HepG2 (cell line): Measurements from ENCODE around the gene SMIM13. TPM values are rescaled to one million over a fixed set of nuclear protein-coding genes. Genes with fewer than 3 reads are reported as not detected.
A peak's percentile ranks its signal among the peaks of the same experiment; 100 is the strongest.

ENCODE experiments used
- AKAP8 ChIP-seq: sonication (generic); formaldehyde crosslinking; IDR thresholded peaks from 2 replicates; pipeline ENCODE4 v1.5.1; 2020; ENCODE audit warnings: mild to moderate bottlenecking, missing genetic modification reagents
- ARNTL ChIP-seq: sonication (generic); formaldehyde crosslinking; IDR thresholded peaks from 2 replicates; pipeline ENCODE4 v1.4.0; 2020; ENCODE audit warnings: mild to moderate bottlenecking, missing genetic modification reagents
- ERF ChIP-seq: IDR thresholded peaks from 2 replicates; pipeline ENCODE4 v1.6.1; 2018; ENCODE audit warnings: missing biosample characterization, missing genetic modification reagents
- ETV5 ChIP-seq: IDR thresholded peaks from 2 replicates; pipeline ENCODE4 v1.6.1; 2018; ENCODE audit warnings: missing biosample characterization, missing genetic modification reagents, inconsistent platforms, borderline replicate concordance
- GATAD1 ChIP-seq: IDR thresholded peaks from 2 replicates; pipeline ENCODE4 v1.6.1; 2016; ENCODE audit warnings: missing genetic modification reagents, missing compliant biosample characterization
- JUNB ChIP-seq: sonication (generic); formaldehyde crosslinking; IDR thresholded peaks from 2 replicates; pipeline ENCODE4 v1.8.0; 2022; ENCODE audit warnings: missing genetic modification reagents, mild to moderate bottlenecking, borderline replicate concordance
- KLF12 ChIP-seq: sonication (generic); formaldehyde crosslinking; IDR thresholded peaks from 2 replicates; pipeline ENCODE4 v1.4.0; 2020; ENCODE audit warnings: missing genetic modification reagents, borderline replicate concordance
- MLLT10 ChIP-seq: sonication (generic); formaldehyde crosslinking; IDR thresholded peaks from 2 replicates; pipeline ENCODE4 v1.4.0; 2020; ENCODE audit warnings: missing genetic modification reagents
- NCOA5 ChIP-seq: sonication (generic); formaldehyde crosslinking; IDR thresholded peaks from 2 replicates; pipeline ENCODE4 v1.4.0; 2020; ENCODE audit warnings: missing genetic modification reagents
- NFE2L1 ChIP-seq: sonication (generic); formaldehyde crosslinking; IDR thresholded peaks from 2 replicates; pipeline ENCODE4 v1.4.0; 2020; ENCODE audit warnings: missing genetic modification reagents, mild to moderate bottlenecking, borderline replicate concordance
- NFIB ChIP-seq: sonication (generic); formaldehyde crosslinking; IDR thresholded peaks from 2 replicates; pipeline ENCODE4 v1.9.0; 2021; ENCODE audit warnings: missing genetic modification reagents, mild to moderate bottlenecking, borderline replicate concordance
- ZFP36L1 ChIP-seq: sonication (generic); formaldehyde crosslinking; IDR thresholded peaks from 2 replicates; pipeline ENCODE4 v1.8.0; 2022; ENCODE audit warnings: mild to moderate bottlenecking, missing genetic modification reagents, moderate library complexity
- ZIK1 ChIP-seq: sonication (generic); formaldehyde crosslinking; IDR thresholded peaks from 2 replicates; pipeline ENCODE4 v1.5.0; 2020; ENCODE audit warnings: mild to moderate bottlenecking, low read depth, missing genetic modification reagents, borderline replicate concordance
- ZNF17 ChIP-seq: sonication (generic); formaldehyde crosslinking; IDR thresholded peaks from 2 replicates; pipeline ENCODE4 v1.5.0; 2020; ENCODE audit warnings: mild to moderate bottlenecking, missing genetic modification reagents
- ZNF274 ChIP-seq: sonication (generic); formaldehyde crosslinking; IDR thresholded peaks from 2 replicates; pipeline ENCODE4 v1.5.1; 2020; ENCODE audit warnings: mild to moderate bottlenecking, missing genetic modification reagents
- ZNF383 ChIP-seq: sonication (generic); formaldehyde crosslinking; IDR thresholded peaks from 2 replicates; pipeline ENCODE4 v1.4.0; 2020; ENCODE audit warnings: missing genetic modification reagents, mild to moderate bottlenecking, borderline replicate concordance
- ZNF570 ChIP-seq: sonication (generic); formaldehyde crosslinking; IDR thresholded peaks from 2 replicates; pipeline ENCODE4 v1.4.0; 2020; ENCODE audit warnings: mild to moderate bottlenecking, missing genetic modification reagents, borderline replicate concordance
- ZNF83 ChIP-seq: sonication (generic); formaldehyde crosslinking; IDR thresholded peaks from 2 replicates; pipeline ENCODE4 v1.4.0; 2020; ENCODE audit warnings: missing genetic modification reagents, mild to moderate bottlenecking, borderline replicate concordance
- ZNF879 ChIP-seq: sonication (generic); formaldehyde crosslinking; IDR thresholded peaks from 2 replicates; pipeline ENCODE4 v1.8.1; 2023; ENCODE audit warnings: missing genetic modification reagents
- polyA plus RNA-seq, 8 experiments: library from polyadenylated mRNA; depleted of rRNA in 3 of 8; stranded (reverse) in 7 of 8; unstranded in 1 of 8; fragments of >200 nt; fragmentation: Illumina TruSeq in 4 of 8; extraction: Trizol in 4 of 8; gene quantifications; 2 replicates each; pipeline versions ENCODE4 v1.2.1 to v1.2.3, GENCODE V29; 2011 to 2016; ENCODE audit warnings: low read depth in 4 of 8, missing spikeins in 1 of 8, mixed read lengths in 1 of 8; ENCODE audit not compliant: insufficient read depth in 1 of 8
- total RNA-seq, 5 experiments: library from RNA; depleted of rRNA; stranded (reverse); fragments of >200 nt; fragmentation: Illumina TruSeq; extraction: Trizol; gene quantifications; 2 replicates each; pipeline ENCODE4 v1.2.3, GENCODE V29; 2016; ENCODE audit warnings: low read depth in 1 of 5
- TF ChIP-seq, protein P1 (sequence below): sonication (generic); formaldehyde crosslinking; IDR thresholded peaks from 2 replicates; pipeline ENCODE4 v1.4.0; 2020; ENCODE audit warnings: mild to moderate bottlenecking, missing genetic modification reagents
- TF ChIP-seq, protein P2 (sequence below): sonication (generic); formaldehyde crosslinking; IDR thresholded peaks from 2 replicates; pipeline ENCODE4 v1.4.0; 2020; ENCODE audit warnings: missing genetic modification reagents
- TF ChIP-seq, protein P3 (sequence below): sonication (generic); formaldehyde crosslinking; IDR thresholded peaks from 2 replicates; pipeline ENCODE4 v1.5.0; 2020; ENCODE audit warnings: missing genetic modification reagents
- TF ChIP-seq, protein P4 (sequence below): IDR thresholded peaks from 2 replicates; pipeline ENCODE4 v1.6.1; 2016; ENCODE audit warnings: low read depth, borderline replicate concordance

SMIM13 gene
- total and polyA plus RNA-seq, 2 of the 13 experiments (the other 11 are each of a cell fraction or from before 2014, with no cell fraction given), result 2.7 to 10.2 TPM

DNA sequence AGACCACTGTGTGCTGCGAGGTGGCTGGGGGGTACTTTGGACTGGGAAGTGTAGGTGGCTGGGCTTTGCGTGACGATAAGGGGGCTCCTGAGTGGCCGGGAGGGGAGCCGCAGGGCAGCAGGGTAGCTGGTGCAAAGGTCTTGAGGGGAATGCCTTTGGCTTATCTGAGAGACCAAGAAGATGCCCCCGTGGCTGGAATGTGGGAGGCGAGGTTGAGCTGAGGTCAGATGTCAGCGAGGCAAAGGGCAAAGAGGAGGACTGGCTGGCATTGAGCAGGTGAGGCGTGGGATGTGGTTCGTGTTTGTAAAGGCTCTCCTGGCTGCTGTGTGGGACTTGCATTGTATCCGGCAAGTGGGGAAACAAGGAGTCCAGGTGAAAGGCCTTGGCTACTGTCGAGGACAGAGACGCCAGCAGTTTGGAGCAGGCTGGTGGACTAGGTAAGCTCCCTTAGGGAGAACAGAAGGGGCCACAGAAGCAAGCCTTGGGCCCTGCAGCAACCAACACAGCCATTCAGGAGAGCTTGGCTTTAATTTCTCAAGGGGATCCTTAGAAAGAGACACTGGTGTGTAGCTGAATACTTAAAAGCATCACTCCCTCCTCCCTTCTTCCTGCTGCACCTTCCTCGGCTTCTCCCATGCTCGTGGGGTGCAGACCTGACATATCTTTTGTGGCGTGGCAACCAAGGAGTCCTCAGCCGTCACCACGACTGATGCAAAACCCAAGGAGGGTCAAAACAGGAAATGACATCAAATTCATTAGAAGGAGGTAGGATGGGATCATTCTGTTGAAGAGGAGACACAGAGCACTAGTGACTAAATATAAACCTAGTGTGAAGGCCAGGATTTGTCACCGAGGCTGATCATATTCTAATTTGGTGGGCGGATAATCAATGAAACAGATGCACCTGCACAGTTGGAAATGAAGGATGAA, 71.3 kb downstream of the SMIM13 start (continued):
- TF ChIP-seq, protein P1, sequence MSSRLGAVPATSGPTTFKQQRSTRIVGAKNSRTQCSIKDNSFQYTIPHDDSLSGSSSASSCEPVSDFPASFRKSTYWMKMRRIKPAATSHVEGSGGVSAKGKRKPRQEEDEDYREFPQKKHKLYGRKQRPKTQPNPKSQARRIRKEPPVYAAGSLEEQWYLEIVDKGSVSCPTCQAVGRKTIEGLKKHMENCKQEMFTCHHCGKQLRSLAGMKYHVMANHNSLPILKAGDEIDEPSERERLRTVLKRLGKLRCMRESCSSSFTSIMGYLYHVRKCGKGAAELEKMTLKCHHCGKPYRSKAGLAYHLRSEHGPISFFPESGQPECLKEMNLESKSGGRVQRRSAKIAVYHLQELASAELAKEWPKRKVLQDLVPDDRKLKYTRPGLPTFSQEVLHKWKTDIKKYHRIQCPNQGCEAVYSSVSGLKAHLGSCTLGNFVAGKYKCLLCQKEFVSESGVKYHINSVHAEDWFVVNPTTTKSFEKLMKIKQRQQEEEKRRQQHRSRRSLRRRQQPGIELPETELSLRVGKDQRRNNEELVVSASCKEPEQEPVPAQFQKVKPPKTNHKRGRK, result no peak
- TF ChIP-seq NFE2L1 (CRISPR knock-in tag), result no peak
- TF ChIP-seq ZNF274 (CRISPR knock-in tag), result no peak
- no peak for TF ChIP-seq ZFP36L1 (CRISPR knock-in tag)
- TF ChIP-seq, protein P2, sequence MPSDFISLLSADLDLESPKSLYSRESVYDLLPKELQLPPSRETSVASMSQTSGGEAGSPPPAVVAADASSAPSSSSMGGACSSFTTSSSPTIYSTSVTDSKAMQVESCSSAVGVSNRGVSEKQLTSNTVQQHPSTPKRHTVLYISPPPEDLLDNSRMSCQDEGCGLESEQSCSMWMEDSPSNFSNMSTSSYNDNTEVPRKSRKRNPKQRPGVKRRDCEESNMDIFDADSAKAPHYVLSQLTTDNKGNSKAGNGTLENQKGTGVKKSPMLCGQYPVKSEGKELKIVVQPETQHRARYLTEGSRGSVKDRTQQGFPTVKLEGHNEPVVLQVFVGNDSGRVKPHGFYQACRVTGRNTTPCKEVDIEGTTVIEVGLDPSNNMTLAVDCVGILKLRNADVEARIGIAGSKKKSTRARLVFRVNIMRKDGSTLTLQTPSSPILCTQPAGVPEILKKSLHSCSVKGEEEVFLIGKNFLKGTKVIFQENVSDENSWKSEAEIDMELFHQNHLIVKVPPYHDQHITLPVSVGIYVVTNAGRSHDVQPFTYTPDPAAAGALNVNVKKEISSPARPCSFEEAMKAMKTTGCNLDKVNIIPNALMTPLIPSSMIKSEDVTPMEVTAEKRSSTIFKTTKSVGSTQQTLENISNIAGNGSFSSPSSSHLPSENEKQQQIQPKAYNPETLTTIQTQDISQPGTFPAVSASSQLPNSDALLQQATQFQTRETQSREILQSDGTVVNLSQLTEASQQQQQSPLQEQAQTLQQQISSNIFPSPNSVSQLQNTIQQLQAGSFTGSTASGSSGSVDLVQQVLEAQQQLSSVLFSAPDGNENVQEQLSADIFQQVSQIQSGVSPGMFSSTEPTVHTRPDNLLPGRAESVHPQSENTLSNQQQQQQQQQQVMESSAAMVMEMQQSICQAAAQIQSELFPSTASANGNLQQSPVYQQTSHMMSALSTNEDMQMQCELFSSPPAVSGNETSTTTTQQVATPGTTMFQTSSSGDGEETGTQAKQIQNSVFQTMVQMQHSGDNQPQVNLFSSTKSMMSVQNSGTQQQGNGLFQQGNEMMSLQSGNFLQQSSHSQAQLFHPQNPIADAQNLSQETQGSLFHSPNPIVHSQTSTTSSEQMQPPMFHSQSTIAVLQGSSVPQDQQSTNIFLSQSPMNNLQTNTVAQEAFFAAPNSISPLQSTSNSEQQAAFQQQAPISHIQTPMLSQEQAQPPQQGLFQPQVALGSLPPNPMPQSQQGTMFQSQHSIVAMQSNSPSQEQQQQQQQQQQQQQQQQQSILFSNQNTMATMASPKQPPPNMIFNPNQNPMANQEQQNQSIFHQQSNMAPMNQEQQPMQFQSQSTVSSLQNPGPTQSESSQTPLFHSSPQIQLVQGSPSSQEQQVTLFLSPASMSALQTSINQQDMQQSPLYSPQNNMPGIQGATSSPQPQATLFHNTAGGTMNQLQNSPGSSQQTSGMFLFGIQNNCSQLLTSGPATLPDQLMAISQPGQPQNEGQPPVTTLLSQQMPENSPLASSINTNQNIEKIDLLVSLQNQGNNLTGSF (CRISPR knock-in tag), result no peak
- TF ChIP-seq NFIB (CRISPR knock-in tag), result no peak
- no peak for TF ChIP-seq NCOA5 (CRISPR knock-in tag)
- TF ChIP-seq ARNTL (CRISPR knock-in tag), result no peak
- TF ChIP-seq, protein P3, sequence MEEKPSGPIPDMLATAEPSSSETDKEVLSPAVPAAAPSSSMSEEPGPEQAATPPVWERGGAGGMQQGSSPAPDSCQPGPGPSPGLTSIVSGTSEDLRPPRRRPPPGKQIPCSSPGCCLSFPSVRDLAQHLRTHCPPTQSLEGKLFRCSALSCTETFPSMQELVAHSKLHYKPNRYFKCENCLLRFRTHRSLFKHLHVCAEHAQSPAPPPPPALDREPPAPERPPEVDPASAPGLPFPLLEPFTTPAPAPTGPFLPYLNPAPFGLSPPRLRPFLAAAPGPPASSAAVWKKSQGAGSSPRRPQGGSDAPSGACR, result no peak
- TF ChIP-seq, protein P4, sequence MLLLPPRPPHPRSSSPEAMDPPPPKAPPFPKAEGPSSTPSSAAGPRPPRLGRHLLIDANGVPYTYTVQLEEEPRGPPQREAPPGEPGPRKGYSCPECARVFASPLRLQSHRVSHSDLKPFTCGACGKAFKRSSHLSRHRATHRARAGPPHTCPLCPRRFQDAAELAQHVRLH (CRISPR knock-in tag), result 0 out of 2 replicates have a peak, but pooled peaks have one; percentile 33
- no peak for TF ChIP-seq ERF (CRISPR knock-in tag)
- no peak for TF ChIP-seq ZNF879 (CRISPR knock-in tag)
- TF ChIP-seq GATAD1, result no peak
- TF ChIP-seq ZNF83 (CRISPR knock-in tag), result no peak
- TF ChIP-seq MLLT10 (CRISPR knock-in tag), result no peak
- TF ChIP-seq ZNF383 (CRISPR knock-in tag), result no peak
- TF ChIP-seq JUNB, result no peak
- TF ChIP-seq ZNF570 (CRISPR knock-in tag), result no peak
- no peak for TF ChIP-seq AKAP8 (CRISPR knock-in tag)
- TF ChIP-seq ZNF17 (CRISPR knock-in tag), result no peak
- TF ChIP-seq KLF12 (CRISPR knock-in tag), result no peak
- no peak for TF ChIP-seq ETV5
- TF ChIP-seq ZIK1 (CRISPR knock-in tag), result no peak
